DND-41 (cell line): Measurements from ENCODE around the gene PDE4D.

Source experiments
- EZH2 ChIP-seq: IDR thresholded peaks from 3 replicates; pipeline ENCODE4 v1.6.1; 2012; ENCODE audit warnings: borderline replicate concordance, low read depth, mild to moderate bottlenecking, moderate library complexity, low read length, inconsistent platforms; ENCODE audit not compliant: severe bottlenecking
- TF ChIP-seq, protein P1 (sequence below): IDR thresholded peaks from 2 replicates; pipeline ENCODE4 v1.5.1; 2012; ENCODE audit warnings: borderline replicate concordance, low read length, moderate library complexity, mild to moderate bottlenecking; ENCODE audit not compliant: poor library complexity, severe bottlenecking; ENCODE audit errors: extremely low read depth

DNA sequence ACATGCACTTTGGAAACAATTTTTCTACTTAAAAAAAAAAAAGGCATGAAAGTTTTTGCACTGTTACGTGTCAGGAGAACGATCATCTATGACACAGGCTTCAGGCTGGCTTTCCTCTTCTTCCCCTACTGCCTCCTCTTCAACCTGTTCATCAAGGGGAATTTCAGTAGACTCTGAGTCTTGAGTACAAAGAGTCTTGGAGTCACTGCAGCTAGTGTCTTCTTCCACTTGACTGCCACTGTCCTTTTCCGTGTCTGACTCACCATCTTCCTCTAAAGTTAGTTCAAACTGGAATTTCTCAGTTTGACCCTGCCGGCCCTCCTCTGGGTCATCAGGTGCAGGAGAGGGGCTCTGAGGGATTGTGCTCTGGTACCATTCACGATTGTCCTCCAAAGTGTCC is 918.9 kb downstream of the PDE4D start:
- TF ChIP-seq, protein P1, sequence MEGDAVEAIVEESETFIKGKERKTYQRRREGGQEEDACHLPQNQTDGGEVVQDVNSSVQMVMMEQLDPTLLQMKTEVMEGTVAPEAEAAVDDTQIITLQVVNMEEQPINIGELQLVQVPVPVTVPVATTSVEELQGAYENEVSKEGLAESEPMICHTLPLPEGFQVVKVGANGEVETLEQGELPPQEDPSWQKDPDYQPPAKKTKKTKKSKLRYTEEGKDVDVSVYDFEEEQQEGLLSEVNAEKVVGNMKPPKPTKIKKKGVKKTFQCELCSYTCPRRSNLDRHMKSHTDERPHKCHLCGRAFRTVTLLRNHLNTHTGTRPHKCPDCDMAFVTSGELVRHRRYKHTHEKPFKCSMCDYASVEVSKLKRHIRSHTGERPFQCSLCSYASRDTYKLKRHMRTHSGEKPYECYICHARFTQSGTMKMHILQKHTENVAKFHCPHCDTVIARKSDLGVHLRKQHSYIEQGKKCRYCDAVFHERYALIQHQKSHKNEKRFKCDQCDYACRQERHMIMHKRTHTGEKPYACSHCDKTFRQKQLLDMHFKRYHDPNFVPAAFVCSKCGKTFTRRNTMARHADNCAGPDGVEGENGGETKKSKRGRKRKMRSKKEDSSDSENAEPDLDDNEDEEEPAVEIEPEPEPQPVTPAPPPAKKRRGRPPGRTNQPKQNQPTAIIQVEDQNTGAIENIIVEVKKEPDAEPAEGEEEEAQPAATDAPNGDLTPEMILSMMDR, result no peak
- TF ChIP-seq EZH2, result no peak
